HG03342 (cell line): ENCODE data around the gene ROCK2.
"Not testable (repeated sequence)": the region's sequence is repeated elsewhere in the genome, so short reads cannot be mapped to it uniquely, and the experiment has no call there.

Experiments used
- ATAC-seq: cut with Tn5 transposase; IDR thresholded peaks from one replicate; pipeline ENCODE4 v1.9.1; 2021; ENCODE audit warnings: mild to moderate bottlenecking, moderate library complexity; ENCODE audit not compliant: unreplicated experiment

ROCK2 gene

DNA sequence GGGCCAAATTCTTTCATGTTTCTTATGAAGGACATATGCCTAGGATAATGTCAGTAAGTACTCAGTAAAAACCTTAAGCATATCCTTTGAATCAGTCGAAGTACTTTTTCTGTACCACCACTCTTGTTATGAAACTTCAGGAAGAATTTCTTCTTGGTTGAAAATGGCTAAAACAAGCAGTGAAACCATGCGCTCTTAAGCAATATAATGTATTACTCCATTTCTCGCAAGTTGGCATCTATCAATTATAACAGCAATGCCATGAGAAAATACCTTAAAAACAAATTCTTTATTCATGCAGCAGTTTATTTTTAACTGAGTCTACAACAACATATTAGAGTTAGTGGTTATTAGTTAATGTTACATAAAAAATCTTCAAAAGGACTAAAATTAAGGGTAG, 148.2 kb downstream of the ROCK2 start:
- ATAC-seq = no peak

DNA sequence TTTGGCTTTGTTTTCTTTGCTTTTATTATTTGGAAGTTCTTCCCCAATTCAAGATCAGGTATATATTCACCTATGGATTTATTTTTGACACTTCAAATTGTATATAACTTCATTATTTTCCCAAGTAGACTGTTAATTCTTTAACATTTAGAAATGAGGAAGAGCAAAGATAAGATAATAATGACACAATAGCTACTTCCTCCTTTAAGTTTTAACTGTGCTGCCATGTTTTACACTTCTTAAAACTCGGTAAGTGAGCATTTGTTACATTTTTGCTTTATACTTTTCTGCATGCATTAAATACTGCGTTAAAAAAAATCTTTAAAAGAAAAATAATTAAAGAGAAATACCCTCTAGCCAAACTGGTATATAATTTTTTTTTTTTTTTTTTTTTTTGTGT, 156.7 kb downstream of the ROCK2 start:
- no peak for ATAC-seq

DNA sequence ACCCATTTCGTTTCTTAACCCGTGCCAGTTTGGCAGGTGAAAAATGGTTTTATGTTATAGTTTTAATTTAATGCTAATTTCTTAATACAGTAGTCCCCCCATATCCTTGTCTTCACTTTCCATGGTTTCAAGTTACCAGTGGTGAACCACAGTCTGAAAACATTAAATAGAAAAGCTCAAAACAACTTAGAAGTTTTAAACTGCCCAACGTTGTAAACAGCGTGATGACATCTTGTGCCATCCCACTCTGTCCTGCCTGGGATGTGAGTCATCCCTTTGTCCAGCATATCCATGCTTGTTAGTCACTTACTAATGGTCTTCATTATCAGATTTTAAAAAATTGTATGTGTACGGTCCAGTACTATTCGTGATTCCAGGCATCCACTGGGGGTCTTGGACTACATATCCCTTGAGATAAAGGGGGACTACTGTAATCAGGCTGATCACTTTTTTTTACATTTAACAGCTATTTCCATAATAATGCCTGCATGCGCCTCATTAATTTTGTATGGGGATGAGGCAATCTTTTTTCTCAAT, 157.3 kb downstream of the ROCK2 start:
- ATAC-seq = no peak

DNA sequence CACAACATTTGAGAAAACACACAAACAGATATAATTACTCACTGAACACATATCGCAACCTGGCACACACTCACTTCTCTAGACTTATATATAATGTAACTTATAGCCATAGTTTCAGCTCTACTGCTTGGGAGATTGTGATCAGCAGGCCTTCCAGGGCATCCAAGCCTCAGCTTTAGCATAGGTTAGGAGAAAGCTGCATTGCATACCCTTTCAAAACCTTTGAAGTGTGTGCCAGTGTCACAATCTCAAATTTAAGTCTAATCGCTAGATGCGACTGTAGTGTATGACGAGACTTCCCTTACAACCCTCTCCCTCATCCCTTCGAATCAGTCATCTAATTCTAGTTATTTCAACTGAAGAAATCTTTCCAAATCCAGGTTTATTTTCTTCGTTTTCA, 158.3 kb downstream of the ROCK2 start:
- ATAC-seq = no peak

DNA sequence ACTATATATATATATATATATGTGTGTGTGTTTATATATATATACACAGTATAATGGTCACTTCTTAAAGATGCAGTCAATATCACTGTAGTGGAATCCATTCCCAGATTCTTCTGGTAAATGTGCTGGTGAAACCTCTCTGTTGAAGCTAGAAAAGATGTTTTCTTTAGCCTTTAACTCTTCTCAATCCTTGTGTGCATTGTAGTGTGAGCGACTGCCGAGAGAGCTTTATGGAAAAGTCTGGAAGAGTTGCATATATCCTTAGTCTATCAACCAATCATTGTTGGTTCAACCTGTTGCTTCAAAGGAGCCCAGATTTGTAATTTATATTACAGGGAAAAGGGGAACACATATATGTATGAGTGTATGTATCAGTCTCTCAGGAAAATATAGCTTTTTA, 161.5 kb downstream of the ROCK2 start:
- ATAC-seq = no peak

DNA sequence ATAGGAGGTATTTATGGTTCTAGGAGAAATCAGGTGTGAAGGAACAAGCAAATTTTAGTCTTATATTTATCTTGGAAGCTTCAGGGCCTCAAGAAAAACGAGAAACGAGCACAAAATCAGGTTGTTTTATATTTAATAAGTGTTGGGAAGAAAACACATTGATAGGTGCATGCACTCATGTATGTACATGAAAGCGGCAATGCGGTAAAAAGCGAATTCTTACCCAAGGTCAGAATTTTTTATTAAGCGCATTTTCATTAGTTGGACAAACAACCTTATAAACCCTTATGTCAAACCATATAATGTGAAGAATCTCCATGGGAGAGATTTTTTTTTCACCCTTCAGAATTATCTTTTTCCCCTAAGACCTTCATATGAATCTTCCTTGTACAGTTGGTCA, 163.8 kb downstream of the ROCK2 start:
- no peak for ATAC-seq

DNA sequence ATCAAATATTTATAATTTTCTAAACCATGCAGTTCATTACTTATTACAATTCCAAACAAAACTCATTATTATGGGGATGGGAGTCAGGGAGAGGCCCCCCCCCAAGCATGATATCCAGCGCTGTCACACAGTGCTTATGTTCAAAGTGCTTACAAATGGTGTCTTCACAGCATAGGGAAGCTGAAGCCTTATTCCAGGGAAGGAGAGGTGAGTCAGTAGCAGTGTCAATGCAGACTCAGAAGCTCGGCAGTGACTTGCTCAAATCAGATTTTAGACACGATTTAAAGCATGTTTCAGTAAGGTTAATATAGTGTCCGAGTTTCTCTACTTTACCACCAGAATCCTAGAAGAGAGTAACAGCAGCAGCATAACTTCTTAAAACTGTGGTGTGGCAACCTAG, 164.5 kb downstream of the ROCK2 start:
- no peak for ATAC-seq

DNA sequence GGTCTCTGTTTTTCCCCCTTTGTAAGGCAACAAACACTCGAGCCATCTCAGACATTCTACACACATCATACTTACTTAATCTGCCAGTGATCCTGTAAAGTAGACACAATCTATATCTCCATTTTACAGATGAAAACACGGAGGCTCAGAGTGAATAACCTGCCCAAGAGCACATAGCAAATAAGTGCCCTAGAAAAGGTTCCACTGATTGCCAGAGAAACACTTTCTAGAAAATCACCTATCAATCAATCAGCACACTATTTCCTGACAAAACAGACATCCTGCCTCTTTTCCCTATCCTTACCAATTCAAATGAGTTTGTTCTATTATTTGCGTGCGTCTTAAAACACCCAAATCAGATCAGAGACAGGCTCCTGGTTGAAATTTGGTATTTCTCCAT, 165.2 kb downstream of the ROCK2 start:
- ATAC-seq = no peak

DNA sequence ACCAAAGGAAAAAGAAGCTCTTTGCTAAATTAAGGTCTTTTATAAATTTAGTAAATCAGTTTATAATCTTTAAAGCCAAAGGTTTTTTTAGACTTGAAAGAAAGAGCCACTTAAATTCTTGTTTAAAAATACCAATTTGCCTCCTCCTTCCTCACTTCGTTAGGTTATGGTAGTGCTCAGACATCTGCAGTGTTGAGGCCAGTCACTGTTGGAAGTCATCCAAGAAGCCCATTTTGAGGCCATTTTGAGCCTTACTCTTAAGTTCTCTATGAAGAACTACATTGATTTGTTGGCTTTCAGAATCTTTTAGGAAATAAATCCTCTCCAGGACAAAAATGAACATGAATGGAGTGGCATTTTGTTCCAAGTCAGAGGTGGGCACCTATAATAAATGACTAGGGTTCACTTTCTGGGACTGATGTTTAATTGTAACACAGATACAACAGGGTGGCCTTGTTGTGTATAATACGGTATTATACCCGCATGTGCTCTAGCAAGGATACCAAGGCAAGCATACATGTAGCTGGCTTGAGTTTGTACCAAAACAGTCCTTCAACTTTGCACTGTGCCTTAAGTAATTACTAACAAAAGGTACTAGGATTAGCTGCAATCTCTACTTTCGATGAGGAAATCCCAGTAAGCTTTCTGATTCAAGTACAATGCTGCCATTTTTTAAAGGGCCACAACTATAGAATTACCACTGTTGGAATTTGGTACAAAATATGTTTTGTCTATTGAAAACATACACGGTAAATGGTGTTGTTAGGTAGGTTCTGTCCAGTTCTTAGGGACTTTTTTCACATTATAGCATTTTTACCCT, 166.4 kb downstream of the ROCK2 start:
- ATAC-seq = no peak

DNA sequence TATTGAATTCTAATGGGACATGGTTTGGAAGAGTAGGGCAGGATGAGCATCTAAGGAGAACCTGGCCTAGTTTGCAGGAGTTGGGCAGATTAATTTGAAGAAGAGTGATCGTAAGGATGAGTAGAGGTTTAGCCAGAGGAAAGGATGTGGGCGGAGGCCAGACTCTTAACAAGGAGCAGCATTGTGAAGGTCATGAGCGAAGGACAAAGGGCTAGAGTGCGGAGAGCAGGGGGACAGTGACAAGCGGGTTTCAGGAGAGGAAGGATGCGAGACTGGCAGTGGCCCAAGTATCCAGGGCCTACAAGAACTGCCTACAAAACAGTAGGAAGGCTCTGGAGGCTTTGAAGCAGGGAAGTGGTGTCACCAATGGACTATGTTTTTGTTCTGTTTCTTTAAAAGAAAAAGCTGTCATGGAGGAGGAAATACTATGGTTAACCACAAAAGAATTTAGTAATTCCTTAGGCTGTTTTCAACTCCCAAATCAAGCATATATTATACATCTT, 169.1 kb downstream of the ROCK2 start:
- no peak for ATAC-seq

DNA sequence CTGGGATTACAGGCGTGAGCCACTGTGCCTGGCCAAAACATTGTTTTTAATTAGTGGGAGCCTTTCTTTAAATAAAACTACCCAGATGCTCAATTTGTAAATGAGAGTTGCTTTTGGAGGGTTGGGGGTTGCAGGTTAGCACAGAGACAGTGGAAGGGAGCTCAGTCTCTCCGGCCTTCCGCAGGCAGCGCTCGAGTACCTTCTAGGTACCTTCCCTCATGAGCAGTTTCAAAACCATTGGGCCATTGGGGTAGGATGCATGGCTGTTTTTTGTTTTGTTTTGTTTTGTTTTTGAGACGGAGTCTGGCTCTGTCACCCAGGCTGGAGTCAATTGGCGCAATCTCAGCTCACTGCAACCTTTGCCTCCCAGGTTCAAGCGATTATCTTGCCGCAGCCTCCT, 170.2 kb downstream of the ROCK2 start:
- no peak for ATAC-seq

DNA sequence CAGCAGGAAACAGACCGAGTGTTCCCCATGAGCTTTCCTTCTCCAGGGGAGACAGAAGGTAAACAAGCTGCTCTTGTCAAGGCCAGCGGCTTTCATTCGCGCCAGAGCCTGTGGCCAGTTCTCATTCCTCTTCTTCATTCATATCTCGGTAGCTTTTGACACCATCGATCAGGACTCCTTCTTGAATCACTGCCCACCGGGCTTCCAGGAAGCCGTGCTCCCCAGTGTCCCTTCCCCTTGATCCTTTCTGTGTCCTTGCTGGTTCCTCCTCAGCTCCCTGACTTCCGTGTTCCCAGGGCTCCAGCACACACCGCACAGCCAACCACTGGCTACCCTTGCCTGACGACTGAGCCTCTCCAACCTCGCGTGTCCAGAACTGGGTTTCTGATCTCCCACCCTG, 175.1 kb downstream of the ROCK2 start:
- ATAC-seq = no peak

DNA sequence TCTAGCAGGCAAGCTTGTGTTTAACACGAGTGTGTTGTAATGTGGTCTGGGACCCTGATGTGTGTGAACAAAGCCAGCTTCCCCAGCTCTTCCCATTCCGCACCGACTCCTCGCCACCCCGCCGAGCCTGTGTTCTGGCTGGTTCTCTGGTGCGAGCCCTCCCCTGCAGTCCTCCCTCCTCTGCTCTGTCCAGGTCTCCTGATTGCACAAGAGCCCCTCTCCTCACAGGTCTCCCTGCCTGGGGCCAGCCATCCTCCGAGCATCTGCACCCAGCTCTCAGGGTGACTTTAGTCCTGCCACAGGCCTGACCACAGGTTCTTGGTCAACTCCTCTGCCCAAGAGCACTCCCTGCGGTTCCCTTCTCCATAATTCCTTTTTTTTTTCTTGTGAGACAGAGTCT, 175.9 kb downstream of the ROCK2 start:
- ATAC-seq = no peak

DNA sequence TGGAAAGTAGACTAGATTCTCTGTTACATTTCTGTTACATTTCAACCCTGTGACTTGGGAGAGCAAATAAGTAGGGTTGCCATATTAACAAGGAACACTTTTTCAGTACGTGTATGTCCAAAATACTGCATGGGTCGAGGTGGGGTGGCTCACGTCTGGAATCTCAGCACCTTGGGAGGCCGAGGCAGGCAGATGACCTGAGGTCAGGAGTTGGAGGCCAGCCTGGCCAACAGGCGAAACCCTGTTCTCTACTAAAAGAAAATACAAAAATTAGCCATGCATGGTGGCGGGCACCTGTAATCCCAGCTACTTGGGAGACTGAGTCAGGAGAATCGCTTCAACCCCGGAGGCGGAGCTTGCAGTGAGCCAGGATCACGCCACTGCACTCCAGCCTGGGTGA, 178.0 kb downstream of the ROCK2 start:
- ATAC-seq = no peak

DNA sequence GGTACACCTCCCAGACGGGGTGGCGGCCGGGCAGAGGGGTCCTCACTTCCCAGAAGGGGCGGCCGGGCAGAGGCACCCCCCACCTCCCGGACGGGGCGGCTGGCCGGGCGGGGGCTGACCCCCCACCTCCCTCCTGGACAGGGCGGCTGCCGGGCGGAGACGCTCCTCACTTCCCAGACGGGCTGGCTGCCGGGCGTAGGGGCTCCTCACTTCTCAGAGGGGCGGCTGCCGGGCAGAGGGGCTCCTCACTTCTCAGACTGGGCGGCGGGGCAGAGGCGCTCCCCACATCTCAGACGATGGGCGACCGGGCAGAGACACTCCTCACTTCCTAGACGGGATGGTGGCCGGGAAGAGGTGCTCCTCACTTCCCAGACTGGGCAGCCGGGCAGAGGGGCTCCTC, 179.4 kb downstream of the ROCK2 start:
- ATAC-seq = not testable (repeated sequence)

DNA sequence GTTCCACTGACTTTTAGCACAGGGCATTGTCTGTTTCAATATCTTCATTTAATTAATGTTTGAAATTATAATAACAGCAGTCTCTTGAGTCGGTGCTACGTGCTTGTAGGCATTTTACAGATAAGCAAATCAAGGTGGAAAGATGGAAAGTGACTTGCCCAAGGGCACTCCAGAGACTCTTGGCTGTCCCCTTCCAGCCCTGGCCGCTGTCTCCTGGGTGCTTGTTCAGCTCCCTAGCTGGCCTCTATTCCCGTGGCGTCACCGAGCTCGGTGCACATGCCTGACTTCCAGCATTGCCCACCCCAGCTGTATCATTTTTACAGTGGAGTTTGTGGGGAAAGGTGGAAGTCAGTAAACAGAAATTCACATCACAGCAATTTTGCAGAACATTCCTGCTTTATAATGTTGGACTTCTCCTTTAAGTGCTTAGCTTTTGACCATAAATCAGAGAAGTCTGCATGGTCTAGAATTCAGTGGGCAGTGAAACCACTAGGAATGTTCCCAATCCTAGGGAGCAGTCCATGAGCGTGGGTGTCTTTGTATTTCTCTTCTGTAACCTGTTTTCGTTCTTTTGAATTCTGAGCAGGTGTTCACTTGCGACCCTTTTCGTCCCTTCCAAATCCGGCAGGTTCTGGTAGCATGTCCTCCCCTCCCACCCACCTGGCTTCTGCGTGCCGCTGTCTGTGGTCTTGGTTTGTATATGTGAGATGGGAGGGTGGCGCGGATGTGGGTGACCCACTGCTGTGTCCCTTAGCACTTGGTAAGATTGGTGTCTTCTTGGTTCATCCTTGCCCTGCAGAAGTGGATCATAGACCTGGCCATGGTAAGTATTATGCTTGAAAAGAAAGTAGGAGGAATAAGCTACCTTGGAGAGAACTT, 180.8 kb downstream of the ROCK2 start:
- ATAC-seq = no peak

DNA sequence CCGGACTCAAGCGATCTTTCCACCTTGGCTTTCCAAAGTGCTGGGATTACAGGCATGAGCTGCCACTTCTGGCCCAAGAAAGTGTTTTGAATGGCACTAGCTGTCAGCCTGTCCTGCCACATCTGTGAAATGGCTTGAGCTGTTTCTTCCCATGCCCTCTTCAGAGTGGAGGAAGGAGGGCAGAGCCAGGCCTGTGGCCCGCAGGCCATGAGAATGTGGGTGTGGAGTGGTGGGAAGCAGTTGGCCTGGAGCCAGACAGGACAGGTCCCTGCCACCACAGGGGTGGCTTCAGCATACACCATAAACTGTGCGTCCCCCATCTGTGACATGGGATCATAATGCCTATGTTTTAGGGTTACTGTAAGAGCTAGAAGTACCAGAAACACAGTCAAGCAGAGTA, 182.7 kb downstream of the ROCK2 start:
- no peak for ATAC-seq

DNA sequence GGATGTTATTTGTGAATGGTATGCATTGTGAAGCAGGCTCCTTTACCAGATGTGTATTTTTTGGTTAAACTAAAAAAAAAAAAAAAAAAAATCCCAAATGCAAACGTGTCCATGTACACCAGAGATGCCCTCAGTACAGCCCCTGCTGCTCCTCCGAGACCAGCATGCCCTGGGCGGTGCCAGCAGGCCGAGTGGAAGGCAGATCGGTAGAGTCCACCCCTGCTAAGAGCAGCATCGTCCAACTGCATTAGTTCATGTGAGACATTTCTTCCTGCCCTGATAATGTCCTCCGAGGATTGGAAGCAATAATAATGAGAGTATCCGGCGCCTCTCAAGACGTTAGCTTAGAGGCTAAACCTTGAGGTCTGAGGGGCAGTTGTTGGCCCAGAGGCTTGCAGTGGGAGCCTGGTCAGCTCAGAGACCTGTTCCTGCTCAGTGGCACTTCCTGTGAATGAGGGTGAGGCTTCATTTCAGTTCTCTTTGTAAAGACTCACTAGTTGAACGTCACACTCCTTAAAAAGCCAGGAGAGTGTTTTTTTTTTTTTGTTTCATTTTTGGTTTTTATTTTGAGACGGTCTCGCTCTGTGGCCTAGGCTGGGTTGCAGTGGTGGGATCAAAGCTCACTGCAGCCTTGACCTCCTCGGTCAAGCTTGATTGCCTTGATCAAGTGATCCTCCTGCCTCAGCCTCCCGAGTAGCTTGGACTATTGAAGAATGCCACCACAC, 183.5 kb downstream of the ROCK2 start:
- peak; percentile 77 for ATAC-seq

DNA sequence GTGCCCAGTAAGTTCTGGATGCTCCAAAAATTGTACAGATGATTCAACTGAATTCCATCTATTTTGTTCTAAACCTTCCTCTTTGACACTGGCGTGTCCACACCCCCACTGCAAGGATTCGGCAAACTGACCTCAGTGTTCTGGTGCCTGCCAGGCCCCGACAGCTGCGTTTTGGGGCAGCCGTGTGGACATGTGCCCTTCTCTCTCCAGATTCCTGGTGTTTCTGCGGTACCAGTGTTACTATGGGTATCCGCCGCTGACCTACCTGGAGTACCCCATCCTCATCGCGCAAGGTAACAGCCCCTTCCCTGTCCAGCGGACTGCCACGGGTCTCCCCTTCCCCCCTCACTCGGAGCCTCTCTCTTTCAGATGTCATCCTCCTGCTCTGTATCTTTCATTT, 184.2 kb downstream of the ROCK2 start:
- ATAC-seq = no peak

DNA sequence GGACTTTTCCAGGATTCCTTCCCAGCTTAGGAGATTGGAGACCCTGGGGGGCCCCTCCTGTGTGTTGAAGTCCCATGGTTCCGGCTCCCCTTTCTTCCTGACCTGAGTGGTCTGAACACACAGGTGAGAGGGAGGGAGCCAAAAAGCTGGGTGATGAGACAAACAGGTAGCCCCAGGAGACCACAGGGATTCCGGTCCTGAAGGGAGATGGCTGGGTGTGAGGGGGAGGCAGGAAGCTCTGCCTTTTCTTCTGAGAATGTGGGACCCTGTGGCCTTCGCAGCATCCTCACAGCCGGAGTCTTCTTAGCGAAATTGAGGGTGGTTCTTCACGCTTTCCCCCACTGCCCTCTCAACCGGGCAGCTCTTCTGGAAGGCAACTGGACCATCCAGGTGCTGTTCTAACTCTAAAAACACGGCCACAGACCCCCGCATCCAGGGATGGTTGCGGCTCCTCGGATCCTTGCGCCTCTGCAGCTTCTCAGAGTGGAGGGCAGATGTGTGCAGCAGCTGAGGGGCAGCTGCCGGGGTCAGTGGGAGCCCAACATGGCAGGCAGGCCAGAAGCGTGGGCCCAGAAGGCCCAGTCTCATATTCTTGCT, 184.8 kb downstream of the ROCK2 start:
- no peak for ATAC-seq
